Bone marrow (tissue), 2 donors: ENCODE measurements around the gene DIAPH3.

ENCODE experiments used
- DNase-seq, 2 donors: peaks; one replicate each; lab custom pipeline; 2025; lab: John Stamatoyannopoulos, UW

The DIAPH3 gene

DNA sequence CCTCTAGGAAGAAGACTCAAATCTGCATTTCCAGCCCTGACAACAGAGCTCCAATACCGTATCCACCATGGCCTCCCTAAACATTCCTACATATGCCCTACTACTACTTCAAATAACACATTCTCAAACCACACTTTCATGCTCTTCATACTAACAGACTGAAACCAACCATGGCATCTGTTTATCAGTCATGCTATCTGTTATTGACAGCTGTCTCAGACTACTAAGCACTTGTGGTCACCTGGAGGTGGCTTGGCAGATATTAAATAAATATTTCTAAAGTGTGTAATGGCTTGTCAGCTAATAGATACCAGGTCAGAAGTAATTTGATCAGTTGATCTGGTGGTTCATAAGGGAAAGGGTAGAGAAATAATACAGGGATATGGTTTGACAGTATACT is 489.1 kb downstream of the DIAPH3 start:
- DNase-seq: no peak

DNA sequence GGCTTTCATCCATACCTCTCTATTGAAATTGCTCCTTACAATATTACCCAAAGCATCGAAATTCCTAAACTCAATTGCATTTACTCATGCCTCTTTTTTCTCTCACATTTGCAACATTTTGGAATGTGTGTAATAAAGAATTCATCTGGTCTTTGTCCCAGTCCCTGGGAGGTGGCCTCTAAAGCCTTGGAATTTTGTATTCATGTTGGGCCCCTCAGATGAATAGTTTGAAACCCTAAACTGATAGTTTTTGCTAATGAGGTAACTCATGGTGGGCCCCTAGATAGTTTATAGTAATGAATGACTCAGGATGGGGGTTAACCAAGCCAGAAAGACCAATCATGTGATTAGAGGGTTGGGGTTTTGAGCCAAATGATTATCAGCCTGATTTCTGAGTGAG is 490.4 kb downstream of the DIAPH3 start:
- no peak for DNase-seq

DNA sequence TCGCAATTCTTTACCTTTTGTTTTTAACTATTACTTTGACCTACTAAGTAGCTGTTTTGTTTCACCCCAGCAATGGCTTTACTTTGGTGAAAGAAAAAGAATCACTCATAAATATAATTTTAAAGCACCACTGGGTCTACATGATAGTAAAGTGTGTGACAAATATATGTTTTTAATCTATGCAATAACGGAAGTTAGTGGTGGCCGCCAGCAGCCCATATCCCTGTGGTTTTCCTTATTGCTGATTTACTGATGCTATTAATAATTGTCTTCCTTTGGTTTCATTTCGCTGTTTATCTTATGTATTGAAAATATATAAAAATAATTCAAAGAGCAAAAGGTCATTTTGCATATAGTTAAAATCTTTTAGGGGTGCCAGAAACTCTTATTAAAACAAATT is 491.3 kb downstream of the DIAPH3 start:
- no peak for DNase-seq

DNA sequence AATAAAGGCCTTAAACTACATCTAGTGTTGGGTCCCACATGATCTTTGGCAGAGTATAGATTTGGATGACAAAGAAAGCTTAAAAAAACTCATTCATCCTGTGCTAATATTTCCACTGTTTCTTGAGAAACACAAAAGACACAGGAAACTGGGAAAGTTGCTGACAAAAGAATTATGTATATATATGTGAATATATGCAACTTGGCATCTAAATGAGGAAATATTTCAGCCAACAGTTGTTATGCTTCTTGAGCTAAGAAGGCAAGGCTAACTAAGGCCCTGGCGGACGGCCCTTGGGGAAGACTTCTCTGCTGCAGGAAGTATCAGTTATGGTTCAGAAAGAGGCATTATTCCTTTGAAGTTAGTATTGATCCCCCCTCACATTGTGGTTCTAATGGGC is 491.8 kb downstream of the DIAPH3 start:
- no peak for DNase-seq

DNA sequence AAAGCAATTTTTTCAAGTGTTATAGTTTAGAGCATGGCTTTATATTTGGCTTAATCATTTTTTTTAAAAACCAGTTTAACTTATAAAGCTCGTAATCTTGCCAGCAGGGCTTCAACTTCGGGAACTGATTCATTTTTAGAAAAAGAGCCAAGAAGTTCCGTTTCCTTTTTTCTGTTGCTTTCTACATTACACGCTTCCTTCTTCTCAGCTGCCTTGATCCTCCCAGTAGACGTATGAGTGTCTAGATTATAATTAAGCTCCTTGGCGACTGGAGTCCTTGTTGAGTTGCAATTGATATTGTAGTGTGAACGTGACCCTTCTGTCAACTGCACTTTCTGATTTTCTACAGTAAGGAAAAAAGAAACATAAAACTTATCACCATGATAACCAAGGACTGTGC is 497.2 kb downstream of the DIAPH3 start:
- peak in 1 of 2 donors; percentile 42 for DNase-seq

DNA sequence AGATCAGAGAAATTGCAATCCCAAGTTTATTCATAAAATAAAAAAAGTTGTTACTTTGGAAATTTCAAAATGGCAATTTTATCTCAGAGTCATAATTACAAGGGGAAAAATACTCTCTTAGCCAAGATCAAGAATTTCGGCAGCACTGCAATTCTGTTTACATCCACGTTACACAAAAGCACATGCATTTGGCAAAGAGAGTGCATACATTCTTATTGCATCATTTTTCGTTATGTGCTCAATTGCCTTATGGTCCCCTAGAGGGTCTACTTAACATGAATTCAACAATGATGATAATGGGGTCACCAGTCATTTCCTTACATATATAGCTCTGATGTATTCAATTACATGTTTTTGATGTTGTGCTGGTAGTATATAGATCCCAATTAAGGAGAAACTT is 498.0 kb downstream of the DIAPH3 start:
- DNase-seq: no peak

DNA sequence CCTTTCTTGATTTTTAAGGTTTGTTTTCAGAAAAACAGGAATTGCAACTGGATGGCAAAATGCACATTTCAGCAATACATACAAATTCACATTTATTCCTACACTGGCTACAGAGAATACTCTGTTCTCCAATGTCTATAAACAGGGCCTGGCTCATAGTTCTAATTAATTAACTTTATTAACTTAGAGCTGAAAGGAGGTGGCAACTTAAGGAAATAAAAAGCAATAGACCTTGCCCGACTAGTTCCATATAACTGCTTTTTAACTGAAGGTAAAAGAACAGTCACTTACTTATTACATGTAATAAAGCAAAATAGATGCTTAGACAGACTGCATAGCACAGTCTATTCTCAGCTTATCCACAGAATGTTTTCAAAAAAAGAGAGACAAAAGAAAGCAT is 498.5 kb downstream of the DIAPH3 start:
- no peak for DNase-seq

DNA sequence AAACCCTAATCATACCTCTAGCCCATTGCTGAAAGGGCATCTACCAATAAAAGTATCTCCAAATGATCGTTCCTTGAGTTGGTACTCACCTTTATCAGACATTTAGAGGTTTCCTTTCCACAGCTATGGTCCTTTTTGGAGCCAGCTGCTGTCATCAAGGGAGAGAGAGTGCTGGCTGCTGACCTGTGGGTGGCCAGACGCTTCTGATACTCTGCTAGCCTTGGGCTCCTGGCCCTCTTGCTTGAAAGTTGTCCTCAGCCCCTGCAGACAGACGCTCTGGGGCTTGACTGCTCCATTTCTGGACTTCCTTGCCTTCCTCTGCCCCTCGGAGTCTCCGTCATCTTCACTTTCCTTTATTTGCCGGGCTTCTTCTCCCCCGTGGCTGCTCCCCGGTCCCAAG is 499.1 kb downstream of the DIAPH3 start:
- DNase-seq: no peak

DNA sequence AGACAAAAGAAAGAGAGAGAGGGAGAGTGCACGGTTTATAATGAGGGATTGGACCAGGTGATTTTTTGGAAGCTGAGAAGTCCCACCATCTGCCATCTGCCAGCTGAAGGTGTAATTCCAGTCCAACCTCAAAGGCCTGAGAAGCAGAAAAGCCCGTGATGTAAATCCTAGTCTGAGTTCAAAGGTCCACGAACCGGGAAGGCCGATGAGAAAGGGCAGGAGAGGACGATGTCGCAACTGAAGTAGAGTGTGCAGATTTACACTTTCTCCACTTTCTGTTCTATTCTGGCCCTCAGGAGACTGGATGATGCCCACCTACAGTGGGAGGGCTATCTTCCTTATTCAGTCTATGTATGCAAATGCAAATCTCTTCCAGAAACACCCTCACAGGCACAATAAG is 500.0 kb downstream of the DIAPH3 start:
- no peak for DNase-seq

DNA sequence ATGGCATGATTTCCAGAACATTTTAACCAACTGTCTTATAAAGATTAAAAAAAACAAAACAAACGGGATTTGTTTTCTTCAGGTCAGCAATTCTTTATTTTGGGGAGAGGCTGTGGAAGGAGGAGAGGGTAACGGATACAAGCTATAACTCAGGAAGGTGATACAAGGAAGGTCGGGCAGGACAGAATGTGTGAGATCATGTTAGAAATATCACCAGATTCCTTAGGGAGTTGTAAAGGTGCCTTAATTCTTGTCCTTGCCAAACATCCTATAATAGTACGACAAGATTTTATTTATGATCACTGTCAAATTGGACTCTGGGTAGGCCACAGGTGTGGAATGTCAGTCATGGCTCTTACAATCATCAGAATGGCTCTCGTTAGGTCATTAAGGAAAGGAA is 503.1 kb downstream of the DIAPH3 start:
- no peak for DNase-seq

DNA sequence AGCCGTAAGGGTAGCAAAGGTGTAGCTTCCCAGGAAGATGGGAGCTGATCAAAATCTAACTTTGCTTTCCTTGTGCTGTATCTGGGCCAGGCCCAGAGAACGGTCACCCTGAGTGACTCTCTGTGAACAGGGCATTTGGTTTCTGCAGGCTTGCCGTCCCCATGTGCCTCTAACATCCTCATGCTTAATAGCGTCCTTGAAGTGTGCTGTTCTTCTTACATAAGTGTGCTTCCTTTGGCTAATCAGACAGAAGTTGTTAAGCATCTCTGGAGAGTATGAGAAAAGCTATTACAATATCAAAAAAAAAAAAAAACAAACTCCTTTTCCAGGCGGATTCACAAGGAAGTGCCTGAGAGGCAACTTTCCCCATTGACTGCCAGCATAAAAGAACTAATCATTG is 503.7 kb downstream of the DIAPH3 start:
- DNase-seq: no peak

DNA sequence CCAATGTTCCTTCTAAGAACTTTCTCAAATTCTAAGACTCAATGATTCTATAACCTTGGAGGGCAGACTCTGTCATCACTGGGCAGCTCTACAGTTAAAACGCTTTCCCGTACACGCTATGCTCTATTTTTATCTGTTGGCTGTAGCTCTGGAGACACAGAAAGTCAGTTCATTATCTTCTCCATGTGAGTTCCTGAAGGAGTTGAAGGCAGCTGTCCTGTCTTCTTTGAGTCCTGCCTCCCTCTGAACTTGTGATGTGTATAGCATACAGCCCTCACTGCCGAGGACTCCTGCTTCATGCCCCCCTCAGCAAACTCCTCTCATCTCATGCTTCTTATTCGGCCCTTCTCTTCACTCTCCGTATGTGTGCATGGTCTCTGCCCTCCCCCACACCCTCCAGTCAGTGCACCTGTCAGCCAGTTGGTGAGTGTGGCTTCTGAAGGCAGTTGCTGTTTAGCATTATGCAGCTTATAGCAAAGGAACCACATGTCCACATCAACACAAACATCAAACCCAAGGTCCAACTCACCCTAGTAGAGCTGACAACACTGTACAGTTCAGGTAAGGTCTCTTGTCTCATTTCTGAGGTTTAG is 504.9 kb downstream of the DIAPH3 start:
- DNase-seq: no peak

DNA sequence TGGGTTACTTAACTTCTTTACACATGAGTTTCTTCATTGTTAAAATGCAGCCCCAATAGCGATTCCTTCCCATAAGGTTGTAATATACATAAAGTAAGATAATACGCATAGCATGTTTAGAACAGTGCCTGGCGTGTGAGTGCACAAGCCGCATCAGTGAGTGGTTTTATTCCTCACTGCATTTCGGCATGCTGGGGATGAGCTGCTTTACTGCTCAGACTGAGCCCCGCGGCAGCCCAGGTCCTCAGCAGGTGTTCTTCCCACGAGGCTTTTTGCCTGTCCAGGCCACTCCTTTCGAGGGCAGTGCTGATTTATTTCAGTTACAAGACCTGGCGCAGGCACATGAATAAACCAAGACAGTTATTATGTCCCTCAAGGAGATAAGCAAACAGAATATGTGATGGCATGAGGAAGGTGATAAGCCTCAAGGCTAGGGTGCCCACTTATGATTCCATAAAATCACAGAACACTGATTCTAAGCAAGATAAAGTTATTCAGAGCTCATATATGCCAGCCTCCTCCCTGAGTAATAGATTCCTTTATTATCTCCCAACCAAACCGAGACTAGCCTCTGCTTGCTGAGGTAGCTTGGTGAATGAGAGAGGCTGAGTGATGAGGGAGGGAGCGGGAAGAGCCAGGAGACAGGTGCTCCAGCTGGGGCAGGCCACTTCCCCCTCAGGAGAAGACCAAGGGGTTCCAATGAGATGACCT is 505.5 kb downstream of the DIAPH3 start:
- DNase-seq: no peak

DNA sequence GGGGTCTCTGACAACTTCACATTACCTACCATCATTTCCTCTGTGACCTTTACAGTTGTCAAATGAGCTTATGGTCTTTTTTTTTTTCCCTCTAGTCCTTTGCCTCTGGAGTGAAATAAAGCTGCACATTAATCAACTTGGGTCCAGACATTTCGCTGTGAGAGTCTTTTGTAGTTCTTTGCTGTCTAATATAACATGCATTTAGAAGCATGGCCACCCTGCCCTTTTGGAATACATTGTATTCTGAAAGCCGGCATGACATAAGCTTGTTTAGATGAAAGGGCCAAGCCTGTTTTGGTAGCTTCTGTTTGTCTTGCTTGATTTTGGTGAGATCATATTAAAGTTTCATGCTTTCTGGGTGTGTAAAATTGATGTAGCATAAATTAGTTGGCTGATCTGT is 509.8 kb downstream of the DIAPH3 start:
- DNase-seq: no peak

DNA sequence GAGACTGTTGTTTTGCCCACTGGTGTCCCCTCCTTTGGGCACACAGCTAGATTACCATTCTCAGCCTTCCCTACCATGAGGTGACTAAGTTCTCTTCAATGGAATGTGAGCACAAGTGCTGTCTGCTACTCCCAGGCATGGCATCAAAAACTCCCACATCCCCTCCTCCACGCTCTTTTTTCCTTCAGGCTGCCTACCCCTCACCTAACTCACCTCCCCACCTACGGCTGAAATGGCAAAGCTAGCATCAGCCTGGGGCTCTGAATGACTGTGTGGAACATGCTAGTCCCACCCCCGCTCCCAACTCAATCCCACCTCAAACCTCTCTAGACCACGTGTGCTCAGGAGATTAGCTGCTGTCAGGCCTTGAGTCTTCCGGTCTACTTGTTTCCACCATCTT is 512.2 kb downstream of the DIAPH3 start:
- no peak for DNase-seq

DNA sequence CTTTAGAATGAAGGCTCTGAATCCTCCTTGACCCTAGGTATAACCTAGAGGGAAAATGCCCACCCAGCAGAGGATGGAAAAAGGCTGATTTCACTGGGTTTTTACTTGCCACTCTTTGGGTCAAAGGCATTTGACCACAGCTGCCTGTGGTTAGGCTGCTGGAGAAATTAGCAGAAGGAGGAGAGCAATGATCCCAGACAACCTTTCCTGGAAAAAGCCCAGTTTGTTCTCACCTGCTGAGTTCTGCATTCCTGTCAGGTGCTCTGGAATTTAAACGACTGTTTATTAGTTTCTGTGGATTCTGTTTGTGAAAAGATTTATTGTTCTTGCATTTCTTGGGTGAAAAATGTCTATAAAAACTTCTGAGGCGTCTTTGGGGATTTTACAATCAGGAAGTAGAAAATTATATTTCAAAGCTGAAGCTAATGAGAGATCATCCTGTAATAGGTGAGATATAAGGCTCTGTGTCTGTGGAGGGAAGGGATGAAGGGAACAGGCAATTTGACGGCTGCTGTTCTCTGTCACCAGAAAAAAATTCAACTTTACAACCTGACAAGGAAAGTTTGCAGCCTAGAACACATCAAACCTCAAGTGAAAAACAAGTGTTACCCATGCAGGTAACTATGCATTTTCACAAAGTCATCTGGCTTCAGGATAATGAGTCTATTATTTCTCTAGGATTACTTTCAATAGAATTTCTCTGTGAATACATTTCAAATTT is 519.7 kb downstream of the DIAPH3 start:
- DNase-seq: no peak

DNA sequence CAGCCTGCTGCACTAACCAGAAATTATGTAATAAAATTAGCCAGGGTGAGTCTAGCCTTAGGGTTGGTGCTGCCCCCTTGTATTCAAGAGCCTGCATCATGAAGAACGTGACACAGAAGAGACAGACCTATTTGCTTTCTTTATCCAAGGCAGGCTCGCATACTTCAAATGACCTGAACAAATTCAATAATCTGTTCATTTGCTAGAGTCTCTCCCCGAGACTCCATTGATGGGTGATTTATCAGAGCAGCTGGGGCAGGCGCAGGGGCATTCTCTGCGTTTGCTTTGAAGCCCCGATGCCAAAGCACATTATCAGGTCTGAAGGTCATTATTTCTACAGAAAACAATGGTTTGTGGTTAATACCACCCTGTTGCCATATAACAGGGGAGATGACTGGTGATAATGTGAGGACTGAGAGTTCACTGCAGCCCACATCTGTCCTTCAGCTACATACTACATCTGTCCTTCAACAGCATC is 520.3 kb downstream of the DIAPH3 start:
- DNase-seq: no peak

DNA sequence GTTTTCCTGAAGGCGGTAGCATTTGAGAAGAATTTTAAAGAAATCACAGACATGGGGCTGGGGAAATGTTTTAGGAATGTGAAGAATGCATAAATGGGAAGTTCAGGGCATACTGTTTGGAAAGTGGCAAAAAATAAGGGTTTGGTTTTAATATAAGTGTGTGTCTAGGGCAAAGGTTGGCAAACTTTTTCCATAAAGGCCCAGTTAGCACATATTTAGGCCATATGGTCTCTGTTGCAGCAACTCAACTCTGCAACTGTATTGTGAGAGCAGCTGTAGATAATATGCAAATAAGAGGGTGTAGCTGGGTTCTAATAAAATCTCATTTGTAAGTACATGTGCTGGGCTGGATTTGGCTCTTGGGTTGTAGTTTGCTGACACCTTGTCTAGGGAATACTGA is 521.9 kb downstream of the DIAPH3 start:
- no peak for DNase-seq

DNA sequence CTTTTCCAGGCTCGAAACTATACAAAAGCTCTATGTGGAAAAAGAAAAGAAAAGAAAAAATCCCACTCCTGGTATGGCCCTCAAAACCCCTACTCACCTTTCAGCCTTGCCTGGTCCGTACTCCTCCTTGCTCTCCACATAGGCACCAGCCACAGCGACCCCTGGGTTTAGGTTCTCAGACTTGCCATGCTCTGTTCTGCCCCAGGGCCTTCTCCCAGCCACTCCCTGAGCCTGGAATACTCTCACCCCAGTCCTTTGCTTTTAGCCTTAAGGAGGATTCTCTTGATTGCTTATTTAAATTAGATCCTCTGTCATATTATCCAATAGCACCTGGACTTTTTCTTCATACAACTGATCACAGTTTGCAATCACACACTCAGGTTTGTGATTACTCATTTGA is 522.5 kb downstream of the DIAPH3 start:
- no peak for DNase-seq

DNA sequence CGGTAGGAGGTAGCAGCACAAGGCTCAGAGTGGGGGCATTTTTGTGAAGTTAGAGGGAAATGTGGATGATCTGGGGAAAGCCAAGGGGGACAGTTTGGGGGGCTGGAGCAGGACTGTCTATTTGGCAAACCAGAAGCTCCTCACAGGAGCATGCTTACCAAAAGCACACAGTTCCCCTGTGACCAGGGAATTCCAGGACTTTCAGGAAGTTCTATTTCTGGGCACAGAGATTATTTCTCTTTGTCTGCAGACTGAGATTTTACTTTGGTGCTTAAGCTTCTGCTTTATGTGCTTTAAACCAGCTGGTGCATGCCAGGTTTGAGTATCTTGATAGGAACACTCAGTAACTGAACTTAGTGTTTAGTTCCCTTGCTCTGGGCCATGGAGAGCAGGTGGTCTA is 525.3 kb downstream of the DIAPH3 start:
- DNase-seq: no peak

DNA sequence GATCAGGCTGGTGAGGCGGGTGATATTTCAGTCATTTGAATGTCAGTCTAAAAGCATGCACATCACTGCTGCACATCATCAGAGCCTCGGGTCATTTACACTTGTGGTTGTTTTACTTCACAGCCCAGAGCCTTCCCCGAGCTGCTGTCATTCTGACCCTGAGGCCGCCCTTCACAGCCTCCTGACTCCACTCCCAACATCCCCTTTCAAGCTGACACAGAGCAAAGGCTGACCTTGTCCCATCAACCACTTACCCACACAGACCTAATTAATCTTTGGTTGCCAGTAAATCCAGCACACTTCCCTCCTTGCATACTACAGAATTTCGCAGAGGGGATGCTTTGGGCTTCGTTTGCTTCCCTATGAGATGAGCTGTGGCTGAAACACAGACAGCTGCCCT is 528.1 kb downstream of the DIAPH3 start:
- no peak for DNase-seq

DNA sequence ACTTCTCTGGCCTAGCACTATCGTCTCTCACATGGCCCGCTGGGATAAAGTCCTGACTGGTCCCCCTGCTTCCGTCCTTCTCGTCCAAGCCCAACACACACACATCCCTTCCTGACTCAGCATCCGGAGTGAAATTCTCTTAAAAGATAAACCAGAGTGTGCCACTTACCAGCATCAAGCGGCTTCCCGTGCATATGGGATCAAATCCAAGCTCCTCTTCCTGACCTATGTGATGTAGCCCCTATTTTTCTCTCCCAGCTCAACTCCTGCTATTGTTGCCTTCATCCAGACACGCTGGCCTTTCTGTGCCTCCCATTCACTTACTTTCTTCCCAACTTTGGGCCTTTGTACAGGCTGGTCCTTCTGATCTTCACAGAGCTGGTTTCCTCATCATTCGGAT is 530.4 kb downstream of the DIAPH3 start:
- DNase-seq: no peak

DNA sequence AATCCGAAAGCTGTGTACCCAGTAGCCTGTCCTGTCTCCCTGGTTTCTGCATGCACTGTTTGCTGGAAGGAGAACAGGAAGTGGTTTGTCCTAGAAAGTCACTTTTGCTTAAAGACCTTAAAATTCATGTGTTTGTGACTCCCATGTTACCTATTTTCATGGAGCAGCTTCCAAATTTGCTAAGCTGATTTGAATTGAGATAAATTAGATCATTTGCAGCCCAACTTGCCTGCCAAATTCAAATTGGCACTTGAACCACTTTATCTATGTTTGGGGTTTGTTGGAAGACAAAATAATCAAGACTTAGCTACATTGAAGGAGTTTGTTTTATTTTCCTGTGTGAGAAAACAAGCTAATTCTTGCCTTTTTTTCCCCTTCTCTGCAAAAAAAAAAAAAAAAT is 532.5 kb downstream of the DIAPH3 start:
- no peak for DNase-seq
